IPS-NIHi11 (cell line): Measurements from ENCODE around the gene ZBTB20.

Experiments used
- DNase-seq: peaks from one replicate; pipeline ENCODE4 v3.0.0; 2012; ENCODE audit warnings: mixed read lengths, low spot score

Gene ZBTB20

DNA sequence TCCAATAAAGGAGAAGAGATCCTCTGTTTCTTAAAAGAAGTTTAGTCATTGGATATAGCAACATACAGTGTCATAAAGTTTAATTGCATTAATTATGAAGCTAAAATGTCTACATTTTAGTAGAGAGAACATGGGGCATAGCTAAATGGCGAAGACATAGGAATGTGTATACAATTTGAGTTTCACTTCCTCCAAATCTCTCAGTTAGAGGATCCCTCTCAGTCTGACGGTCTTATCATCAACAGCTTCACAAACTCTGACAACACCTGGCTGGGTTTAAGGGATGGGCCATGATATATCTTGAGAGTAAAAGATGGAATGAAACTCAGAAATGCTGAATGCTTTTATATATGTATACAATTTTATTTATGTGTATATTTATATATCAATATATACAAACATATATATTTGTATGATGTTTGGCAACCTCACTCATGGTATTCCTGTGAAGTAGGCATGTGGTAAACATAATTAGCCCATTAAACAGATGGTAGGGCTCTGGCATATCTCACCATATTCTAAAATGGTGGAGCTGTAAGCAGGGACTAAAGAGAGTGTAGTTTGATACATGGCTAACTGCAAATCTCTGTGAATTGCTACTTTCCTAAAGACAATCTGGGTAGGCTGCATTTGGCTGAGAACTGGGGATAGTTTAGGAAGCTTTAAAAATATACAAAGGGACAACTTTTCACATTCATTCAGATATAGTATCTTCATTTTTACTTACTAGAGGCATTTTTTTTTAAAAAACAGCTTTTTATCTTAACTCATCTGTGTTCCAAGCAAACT is 741.7 kb downstream of the ZBTB20 start:
- no peak for DNase-seq

DNA sequence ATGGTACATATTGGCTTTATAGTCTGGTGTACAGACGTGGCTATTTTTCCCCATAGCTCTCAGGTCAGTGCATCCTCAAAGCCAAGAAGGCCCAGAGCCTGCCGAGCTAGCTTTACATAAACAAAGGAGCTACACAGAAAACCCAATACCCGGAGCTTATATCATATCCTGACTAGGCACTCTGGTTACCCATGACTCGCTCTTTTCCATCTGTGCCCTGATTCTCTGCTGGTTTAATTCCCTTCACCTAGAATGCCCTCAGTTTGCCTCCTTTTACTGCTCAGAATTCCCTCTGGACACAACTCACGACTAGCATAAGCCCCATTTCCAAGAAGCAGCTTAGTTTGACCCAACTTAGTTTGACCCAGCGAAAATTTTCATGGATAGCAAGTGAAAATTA is 742.5 kb downstream of the ZBTB20 start:
- DNase-seq, result no peak

DNA sequence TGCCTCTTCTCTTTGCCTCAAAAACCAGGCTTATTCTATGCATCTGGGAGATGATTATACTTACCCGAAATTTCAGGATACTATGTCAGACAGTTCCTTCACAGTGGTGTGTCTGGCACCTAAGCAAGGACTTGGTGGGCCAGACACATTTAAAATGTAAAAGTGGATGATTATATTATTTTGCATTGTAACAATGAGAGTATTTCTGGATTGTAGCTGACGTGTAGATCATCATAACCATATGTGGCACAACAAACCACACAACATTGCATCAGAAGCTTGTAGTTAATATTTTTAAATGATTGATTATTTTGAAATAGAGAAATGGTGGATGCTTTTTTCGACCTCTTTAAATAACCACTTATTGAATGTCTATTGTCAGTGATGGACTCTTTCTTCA is 744.2 kb downstream of the ZBTB20 start:
- DNase-seq, result no peak

DNA sequence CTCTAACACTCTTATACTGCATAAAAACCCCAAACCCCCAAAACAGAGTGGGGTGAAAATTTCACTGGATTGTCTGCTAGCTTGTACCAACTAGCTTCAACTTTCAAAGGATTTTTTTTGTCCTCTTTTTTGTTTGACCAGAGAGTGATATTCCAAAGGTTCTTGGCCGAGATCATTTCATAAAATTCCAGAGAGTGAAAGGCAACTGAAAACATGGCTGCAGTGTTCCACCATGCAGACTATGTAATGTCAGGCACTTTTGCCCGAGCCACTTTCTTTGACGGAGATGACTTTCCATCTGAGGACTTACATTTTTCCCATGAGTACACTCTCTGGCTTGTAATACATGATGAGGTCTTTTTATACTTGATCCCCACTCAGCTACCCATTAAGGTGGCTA is 745.7 kb downstream of the ZBTB20 start:
- DNase-seq, result no peak

DNA sequence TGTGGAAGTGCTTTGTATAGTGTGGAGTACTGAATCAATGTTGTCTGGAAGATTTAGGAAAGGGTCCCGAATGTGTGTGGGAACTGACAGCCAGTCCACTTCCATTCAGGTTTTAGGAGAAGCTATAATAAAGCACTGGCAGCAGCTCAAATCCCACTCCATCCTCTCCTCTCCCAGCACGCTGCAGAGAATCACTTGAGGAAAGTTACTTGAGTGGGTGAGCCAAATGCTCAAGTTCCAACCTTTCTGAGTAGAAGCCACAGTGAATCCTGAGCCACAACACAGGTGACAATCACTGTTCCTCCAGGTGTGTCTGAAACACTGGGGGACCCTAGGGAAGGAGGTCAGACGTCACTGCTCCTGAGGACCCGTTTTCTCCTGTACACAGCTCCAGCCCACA is 746.7 kb downstream of the ZBTB20 start:
- no peak for DNase-seq

DNA sequence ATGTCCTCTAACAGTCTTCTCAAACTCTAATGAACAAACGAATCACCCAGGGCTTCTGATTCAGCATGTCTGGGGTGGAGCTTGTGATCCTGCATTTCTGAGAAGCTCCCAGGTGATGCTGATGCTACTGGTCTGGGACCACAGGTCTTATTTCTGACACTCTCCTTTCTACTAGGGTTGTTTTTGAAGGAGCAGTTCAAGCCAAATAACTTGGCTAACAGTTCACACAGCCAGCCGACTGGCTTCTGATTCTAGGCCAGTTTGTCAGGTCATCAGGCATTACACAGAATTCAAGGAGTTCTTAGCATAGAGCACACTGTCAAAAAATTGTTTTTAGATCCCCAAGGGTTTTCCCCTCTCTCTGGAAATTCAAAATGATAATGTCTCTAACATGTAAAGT is 752.5 kb downstream of the ZBTB20 start:
- no peak for DNase-seq

DNA sequence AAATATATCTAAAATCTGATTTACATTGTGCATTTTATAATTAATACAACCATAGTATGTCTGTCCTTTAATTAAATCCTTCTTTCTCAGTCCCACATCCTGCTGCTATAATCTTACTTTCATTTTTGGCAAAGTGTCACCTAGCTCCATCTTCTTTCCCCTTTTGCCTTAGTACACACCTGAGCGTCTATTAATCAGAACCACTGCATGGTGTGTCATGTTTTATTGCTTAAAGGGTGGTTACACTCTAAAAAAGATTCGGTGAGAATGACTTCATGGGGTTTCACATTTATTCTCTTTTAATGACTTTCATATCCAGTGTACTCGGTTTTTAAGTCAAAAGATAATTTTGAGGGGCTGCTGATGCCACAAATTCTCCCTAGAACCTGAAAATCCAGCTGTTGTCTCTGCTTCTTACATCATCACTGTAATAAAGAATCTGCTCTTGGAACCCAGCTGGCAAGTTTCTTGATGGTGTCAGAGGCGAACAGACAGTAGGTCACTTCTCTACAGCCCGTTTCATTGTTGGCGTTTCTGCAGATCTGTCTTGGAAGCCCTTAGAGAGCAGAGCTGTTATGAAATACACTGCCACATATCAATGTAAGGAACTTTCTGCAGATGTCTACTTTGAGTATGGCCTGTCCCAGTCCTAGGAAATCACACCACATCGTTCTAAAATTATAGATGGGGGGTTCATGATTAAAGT is 753.6 kb downstream of the ZBTB20 start:
- no peak for DNase-seq

DNA sequence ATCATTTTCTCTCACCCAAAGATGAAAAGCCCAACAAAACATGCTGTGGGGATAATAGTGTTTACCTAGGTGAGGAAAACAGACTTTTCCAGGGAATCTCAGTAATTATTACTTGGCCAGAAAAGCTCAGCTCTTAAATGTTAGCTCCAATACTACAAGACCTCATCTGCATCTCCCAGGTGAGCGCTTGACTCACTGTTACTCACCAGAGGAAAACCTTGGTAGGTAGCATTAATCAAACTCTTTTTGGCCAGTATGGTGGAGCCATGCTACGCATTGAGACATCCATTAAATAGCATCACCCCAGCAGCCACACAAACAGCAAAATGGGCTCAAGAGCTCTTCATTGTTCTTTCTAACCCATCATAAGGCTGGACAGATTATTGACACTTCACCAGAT is 754.3 kb downstream of the ZBTB20 start:
- no peak for DNase-seq

DNA sequence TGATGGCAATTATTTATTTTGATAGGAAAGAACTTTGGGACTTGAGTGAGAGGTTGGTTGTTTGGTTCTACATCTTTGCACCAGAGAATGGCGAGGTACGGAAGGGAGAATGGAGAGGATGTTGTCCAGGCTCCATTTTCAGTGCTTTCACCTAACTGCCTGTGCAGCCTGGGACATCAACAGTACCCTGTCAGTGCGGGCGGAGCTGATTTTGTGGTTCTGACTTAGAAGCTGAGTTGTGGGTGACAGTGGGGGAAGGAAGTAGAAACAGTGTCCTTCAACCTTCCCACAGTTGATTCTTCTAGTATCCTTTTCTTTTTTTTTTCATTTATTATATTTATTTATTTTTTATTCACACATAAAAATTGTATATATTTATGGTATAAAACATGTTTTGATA is 757.9 kb downstream of the ZBTB20 start:
- no peak for DNase-seq

DNA sequence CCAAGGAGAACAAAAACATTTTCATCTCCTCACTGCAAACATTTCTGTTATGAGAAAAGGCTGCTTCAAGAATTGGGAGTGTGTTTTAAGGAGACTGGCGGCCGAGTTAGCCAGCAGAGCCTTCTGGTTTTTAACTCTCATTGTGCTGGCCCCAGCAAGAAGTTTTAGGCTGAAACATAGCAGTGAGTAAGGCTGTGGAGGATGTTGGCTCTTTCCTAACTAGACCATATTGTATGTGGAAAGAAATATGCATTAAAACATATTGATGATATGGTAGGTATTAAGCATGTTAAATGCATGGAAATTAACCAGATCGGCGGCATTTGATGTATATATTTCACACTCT is 762.6 kb downstream of the ZBTB20 start:
- no peak for DNase-seq

DNA sequence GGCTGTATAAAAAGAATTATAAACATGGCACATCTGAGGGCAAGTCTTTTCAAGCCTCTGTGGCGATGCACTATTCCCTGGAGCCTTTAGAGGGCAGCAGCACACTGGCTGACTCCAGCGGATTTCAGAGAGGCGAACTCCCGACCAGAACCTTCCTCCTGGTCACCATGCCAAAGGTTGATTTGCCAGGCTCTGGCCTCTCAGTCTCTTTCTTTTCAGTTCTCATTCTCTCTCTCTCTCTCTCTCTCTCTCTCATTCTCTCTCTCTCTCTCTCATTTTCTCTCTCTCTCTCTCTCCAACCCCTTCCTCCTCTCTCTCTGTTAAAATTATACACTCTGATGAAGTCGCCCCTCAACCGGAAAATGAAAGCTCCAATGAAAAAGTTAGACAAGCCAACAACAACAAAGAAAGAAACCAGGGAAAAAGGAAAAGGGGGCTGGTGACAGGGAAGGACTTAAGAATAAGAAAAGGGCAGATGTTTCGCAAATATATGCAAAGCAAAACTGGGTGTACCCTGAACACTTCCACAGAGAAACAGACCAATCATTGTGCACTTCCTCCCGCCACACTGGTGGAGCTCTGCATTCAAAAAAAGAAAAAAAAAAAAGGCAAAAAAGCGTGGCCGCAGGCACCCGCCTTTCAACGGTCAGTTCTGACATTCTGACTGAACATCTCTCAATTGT is 763.1 kb downstream of the ZBTB20 start:
- DNase-seq, result peak; percentile 78

DNA sequence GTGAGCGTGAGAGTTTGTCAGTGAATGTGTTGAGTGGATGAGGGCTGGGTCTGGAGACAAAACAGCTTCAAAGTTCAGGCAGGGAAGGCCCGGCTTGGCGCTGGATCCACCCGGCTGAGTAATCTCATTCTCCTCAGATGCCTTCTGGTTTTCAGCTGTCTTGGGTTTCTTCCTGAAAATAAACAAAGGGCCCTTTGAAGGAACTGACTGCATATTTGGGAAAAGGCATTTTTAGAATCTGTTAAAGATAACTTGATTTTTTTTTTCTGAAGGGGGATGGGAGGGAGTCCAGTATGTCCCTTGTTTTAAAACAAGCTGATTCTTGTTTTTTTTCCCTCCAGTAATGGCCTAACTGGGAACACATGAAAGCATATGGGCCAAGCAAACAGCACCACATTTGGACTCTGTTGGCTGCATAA is 766.8 kb downstream of the ZBTB20 start:
- peak; percentile 16 for DNase-seq

DNA sequence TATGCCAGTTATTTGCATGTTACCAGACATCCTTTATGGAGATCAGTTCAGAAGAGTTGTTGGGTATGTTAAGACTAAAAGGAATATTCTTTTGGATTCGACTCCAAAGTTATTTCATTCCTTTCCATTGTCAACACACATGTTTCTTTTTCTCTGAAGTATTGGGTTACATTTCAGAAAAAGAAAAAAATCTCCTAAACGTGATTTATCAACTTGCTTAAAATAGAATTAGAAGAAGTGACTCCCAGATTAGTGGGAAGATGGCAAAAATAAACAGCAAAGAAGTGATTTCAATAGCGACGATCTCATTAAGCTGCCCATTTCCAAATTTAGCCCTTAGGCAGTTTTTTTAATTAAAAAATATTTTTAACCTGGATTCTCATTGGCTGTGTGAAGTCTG is 767.8 kb downstream of the ZBTB20 start:
- no peak for DNase-seq

DNA sequence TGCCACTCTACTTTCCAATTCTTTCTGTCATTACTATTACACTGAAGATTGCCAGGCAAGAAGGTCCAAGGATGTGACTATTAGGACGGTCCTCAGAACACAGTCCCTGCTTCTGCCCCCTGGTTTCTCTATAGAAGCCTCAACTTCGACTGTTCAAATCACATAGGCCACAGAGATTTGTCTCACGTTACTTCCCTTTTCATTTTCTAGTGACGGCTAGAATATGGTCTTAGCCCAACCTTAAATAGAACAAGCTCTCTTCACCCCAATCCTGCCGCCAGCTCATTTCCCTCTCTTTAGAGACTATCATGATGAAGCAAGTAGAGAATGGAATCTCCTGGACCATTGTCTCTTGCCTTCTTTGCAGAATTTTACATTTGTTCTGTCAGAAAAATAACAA is 768.3 kb downstream of the ZBTB20 start:
- no peak for DNase-seq

DNA sequence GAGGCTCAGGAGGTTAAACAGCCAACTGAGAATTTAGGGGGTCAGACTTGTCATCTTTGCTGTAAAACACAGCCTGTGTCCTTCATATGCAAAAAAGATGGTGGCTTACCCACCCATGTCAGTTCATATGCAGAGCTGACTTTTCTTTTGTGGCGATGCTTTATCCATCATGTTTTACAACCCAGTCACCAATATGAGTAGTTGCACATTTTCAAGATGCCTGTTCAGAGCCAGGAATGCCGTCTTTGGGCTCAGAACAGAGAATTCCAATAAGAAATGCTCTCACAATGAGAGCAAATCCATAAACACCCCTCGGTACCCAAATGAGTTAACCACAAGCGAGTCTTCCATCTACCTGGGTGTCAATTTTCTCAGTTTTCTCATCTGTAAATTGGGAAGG is 769.7 kb downstream of the ZBTB20 start:
- DNase-seq, result no peak

DNA sequence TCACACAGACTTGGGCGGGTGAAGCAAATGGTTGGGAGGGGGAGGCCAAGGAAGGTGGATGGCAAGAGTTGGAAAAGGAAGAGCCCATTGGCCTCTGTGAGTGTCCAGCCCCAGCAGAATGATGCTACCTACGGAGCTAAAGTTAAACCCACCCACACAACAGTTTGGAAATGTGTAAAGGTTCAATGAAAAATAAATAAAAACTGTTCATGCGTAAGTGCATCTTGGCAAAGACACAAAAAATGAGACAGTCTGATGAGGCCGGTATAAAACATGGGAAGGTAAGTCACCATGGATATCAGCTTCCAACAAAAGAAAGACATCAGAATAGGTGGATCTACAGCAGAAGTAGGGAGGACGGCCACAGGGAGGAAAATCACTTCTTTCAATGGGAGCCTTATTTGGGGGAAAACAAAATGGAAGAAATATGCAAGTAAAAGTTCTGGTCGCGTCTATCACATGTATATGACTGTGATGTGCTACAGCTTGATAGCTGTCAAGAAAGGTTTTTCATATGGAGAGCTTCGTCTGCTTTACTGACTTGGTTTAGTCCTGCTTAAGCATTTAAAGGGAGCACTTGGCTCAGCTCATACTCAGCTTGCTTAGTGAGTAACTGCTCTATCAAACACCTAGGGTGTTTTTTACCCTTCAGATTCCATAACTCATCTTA is 770.4 kb downstream of the ZBTB20 start:
- no peak for DNase-seq

DNA sequence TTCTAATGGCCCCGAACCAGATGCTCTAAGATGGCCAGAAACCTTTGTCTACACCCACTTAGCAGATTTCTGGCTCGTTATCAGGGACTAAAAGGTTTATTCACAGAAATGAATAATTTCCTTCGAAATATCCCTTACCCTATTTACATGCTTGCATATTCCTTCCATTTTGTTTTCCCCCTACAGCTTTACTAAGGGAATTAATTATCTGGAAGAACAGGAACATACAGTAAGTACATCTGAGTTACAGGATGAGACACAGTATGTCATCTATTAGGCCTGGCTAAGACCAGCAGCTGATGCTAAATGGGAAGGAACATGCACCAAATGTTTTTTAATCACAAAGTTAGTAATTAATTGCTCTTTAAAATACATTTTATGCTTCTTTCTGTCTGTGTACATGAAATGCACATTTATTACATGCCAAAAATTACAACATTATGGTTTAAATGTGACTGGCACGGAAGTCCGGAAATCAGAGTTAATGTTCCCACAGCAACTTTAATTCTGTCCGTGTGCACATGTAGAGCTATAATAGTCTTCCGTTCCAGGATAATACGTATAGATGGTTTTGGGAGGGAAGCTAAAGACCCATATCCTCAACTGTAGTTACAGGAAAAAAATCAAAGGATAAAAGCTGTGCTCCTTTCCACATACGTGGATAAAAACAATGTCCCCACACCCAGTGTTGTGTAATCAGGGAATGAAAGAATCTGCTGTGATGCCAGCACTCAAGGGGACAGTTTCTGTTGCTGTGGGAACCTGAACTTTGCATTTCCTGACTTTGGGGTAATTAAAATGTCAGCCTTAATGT is 771.3 kb downstream of the ZBTB20 start:
- no peak for DNase-seq

DNA sequence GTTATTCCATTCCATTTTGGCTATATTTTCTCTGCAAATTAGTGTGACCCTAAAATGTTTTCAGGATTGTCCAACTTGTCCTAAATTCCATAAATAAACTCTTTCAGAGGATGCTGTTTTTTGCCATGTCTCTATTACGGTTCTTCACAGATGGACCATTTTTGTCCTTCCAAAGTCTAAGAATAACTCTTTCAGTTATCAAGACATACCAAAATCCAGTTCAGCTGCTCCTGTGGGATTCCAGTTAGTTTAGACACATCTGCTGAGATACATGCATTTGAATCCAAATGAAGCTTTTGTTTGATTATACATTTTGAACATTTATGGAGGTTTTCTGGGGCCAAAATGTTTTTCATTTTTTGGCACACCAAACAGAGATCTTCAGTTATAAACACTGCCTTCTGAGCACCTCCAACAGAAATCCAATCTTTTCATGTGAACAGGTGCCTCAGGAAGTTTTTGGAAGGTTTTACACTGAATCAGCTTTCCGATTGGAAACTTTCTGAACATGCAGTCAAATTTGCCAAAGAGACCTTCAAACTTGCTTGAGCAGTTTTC is 772.6 kb downstream of the ZBTB20 start:
- no peak for DNase-seq

DNA sequence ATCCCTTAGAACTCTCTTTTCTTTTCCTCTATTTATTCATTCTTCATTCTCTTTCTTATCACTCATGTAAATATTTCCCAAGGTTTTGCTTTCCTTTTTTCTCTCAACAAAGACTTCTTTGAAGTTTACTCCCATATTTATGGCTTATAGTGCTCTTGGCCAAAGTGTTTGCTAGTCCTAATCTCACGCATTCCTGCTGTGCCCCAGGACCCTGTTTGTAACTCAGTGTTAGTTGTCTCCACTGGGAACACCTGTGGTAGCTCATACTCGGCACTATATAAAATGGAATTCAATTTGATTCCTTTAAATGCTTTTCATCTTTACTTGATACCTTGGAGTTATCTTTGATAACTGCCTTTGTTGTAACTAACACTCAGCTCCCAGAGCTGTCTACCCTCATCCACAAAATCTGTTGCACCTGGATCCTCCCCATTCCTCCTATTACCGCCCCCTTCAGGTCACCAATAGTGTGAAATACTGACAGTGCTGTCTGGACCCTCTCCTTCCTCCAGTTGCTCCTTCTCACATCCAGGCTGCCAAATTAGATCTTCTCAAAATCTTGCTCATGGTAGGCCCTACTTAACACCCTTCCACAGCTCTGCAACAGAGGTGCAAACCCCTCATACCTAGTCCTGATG is 776.4 kb downstream of the ZBTB20 start:
- DNase-seq, result peak; percentile 40

DNA sequence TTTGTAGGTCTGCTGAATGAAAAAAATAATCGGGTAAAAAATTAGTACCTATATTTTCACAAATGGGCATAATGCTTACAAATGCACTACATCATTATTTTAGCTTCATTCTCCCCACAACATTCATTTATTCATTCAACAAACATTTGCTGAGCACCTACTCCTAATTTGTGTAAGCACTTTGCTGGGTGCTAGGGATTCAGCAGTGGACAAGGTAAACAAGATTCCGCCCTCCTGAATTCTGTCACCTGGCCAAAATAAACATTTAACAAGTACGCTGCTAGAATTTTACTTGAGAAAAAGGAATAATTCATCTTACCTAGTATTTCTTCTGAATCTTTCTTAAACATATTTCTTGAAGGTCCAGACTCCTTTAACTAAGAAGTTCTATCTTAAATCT is 781.2 kb downstream of the ZBTB20 start:
- no peak for DNase-seq
